ENCODE results near the gene LILRB5. TPM values are rescaled to one million over a fixed set of nuclear protein-coding genes. Genes with fewer than 3 reads are reported as not detected.
"Not testable (repeated sequence)": the region's sequence is repeated elsewhere in the genome, so short reads cannot be mapped to it uniquely, and the experiment has no call there.

LILRB5 gene
- polyA plus RNA-seq, 2 of the 4 experiments (the other 2 are of a cell fraction) = not detected

- H3K4me3 ChIP-seq; DNase-seq (ENCODE audit: low read depth in 1 of 2, low spot score in 1 of 2); H3K4me2 ChIP-seq; H3K27ac ChIP-seq; H3K4me1 ChIP-seq; ATAC-seq; FAIRE-seq; H3K9me3 ChIP-seq: not testable (repeated sequence)
- CTCF ChIA-PET = interaction anchor here (0.7 kb wide), 1 partner anchor 20 kb away, joined by 3 read pairs; no protein-coding TSS in a partner anchor
- POLR2A ChIA-PET = interaction anchor here (0.6 kb wide), 1 partner anchor 31 kb away, joined by 3 read pairs; no protein-coding TSS in a partner anchor
- 73% methylated on average over 18 of the region's 20 CpGs for WGBS (ENCODE audit: missing lambda C conversion rate)
These were observed 39.4 kb downstream of the LILRB5 start for GRCh38 chr19:54217517-54218247.

- CTCF ChIA-PET = no interaction called here
- TF ChIP-seq HOXA7 (CRISPR knock-in tag; IDR thresholded peaks at IDR 0.05) = no peak
- no peak for TF ChIP-seq NPAS2 (CRISPR knock-in tag; IDR thresholded peaks at IDR 0.05; ENCODE audit: borderline replicate concordance)
- no peak for TF ChIP-seq CBX2 (IDR thresholded peaks at IDR 0.05; ENCODE audit: borderline replicate concordance, low read depth)
- no peak for TF ChIP-seq TP53 (CRISPR knock-in tag; IDR thresholded peaks at IDR 0.05)
- no peak for TF ChIP-seq PBX3 (IDR thresholded peaks at IDR 0.05)
- TF ChIP-seq JUN (IDR thresholded peaks at IDR 0.05) = no peak
- TF ChIP-seq USF2 (IDR thresholded peaks at IDR 0.05) = no peak
- no peak for TF ChIP-seq EHMT2 (IDR thresholded peaks at IDR 0.05; ENCODE audit: low read depth)
- no peak for TF ChIP-seq CTCF (IDR thresholded peaks at IDR 0.05)
- no peak for TF ChIP-seq ZFP36 (IDR thresholded peaks at IDR 0.05; ENCODE audit: borderline replicate concordance, partially characterized antibody)
- no peak for TF ChIP-seq CHD4 (IDR thresholded peaks at IDR 0.05; ENCODE audit: borderline replicate concordance)
- DNase-seq (ENCODE audit: low read depth in 1 of 2, low spot score in 1 of 2) (no peak), FAIRE-seq (no peak), ATAC-seq (no peak)
- WGBS (ENCODE audit: missing lambda C conversion rate) = 79% methylated on average over 5 of the region's 9 CpGs
- H3K4me2 ChIP-seq = no peak overlapping the region
- no peaks in the 10 kb centered on the region; the same call in 2 of the 3 replicates for H3K4me1 ChIP-seq
- no peak overlapping the region for H3K27ac ChIP-seq
- H3K9me3 ChIP-seq = no peaks in the 10 kb centered on the region
- H3K4me3 ChIP-seq = no peak overlapping the region
- POLR2A ChIA-PET = no interaction called here
These were observed 40.2 kb downstream of the LILRB5 start for GRCh38 chr19:54216869-54217268.

- peaks cover 16% of the 10 kb centered on the region for H3K4me1 ChIP-seq
- H3K9me3 ChIP-seq; POLR2A ChIA-PET; FAIRE-seq; DNase-seq (ENCODE audit: low read depth in 1 of 2, low spot score in 1 of 2); ATAC-seq; H3K27ac ChIP-seq; H3K4me2 ChIP-seq; H3K4me3 ChIP-seq: not testable (repeated sequence)
- CTCF ChIA-PET = interaction anchor here (0.6 to 1.2 kb wide), 2 partner anchors 46 to 327 kb away, joined by 3 read pairs; no protein-coding TSS in a partner anchor
- 95% methylated on average over 9 of the region's 19 CpGs for WGBS (ENCODE audit: missing lambda C conversion rate)
These were observed 42.3 kb downstream of the LILRB5 start for GRCh38 chr19:54214734-54215133.

- FAIRE-seq; H3K27ac ChIP-seq; DNase-seq (ENCODE audit: low read depth in 1 of 2, low spot score in 1 of 2); POLR2A ChIA-PET; H3K4me2 ChIP-seq; ATAC-seq; H3K9me3 ChIP-seq; H3K4me3 ChIP-seq: not testable (repeated sequence)
- H3K4me1 ChIP-seq = peaks cover 22% of the 10 kb centered on the region
- CTCF ChIA-PET = interaction anchor here (0.6 to 1.8 kb wide), 2 partner anchors 18 to 211 kb away, joined by 3 to 5 read pairs; no protein-coding TSS in a partner anchor
- 77% methylated on average over 4 of the region's 5 CpGs for WGBS (ENCODE audit: missing lambda C conversion rate)
These were observed 42.9 kb downstream of the LILRB5 start for GRCh38 chr19:54214217-54214616.
